Ishikawa (cell line): ENCODE results near the gene GALNT14.

Experiments
- CEBPB ChIP-seq: IDR thresholded peaks from 2 replicates; pipeline ENCODE4 v1.6.1; 2012
- CREB1 ChIP-seq: IDR thresholded peaks from 2 replicates; pipeline ENCODE4 v1.6.1; 2012; ENCODE audit warnings: low read depth
- RAD21 ChIP-seq: IDR thresholded peaks from 2 replicates; pipeline ENCODE4 v1.6.1; 2012; ENCODE audit warnings: low read depth
- TAF1 ChIP-seq: IDR thresholded peaks from 2 replicates; pipeline ENCODE4 v1.6.1; 2012; ENCODE audit warnings: low read depth, mild to moderate bottlenecking
- YY1 ChIP-seq: IDR thresholded peaks from 2 replicates; pipeline ENCODE4 v1.6.1; 2012; ENCODE audit warnings: low read depth
- ZBTB7A ChIP-seq: IDR thresholded peaks from 2 replicates; pipeline ENCODE4 v1.6.1; 2012; ENCODE audit warnings: low read depth
- TF ChIP-seq, protein P1 (sequence below): IDR thresholded peaks from 2 replicates; pipeline ENCODE4 v1.6.1; 2012
- TF ChIP-seq, protein P2 (sequence below): IDR thresholded peaks from 2 replicates; pipeline ENCODE4 v1.6.1; 2012

DNA sequence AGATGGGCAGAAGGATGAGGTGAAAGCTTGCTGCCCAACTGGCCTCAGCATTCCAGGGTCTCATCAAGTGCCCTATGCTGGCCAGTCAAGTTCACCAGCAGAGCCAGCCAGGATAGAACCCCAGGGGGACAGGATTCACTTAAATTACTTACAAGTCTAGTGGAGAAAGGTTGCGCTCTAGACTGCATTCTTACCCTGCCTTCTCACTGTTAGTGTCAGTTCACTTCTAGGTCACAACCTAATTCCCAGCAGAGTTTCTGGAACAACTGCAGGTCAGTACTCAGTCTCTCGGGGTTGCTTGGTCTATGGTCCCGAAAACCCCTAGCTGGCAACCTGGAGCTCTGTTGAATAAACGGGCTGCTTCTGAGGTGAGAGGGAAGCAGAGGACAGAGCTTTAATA, 32.9 kb upstream of the GALNT14 start:
- TF ChIP-seq, protein P1, sequence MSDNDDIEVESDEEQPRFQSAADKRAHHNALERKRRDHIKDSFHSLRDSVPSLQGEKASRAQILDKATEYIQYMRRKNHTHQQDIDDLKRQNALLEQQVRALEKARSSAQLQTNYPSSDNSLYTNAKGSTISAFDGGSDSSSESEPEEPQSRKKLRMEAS: no peak
- TF ChIP-seq TAF1: no peak
- no peak for TF ChIP-seq CREB1
- TF ChIP-seq ZBTB7A: no peak
- no peak for TF ChIP-seq RAD21
- TF ChIP-seq, protein P2, sequence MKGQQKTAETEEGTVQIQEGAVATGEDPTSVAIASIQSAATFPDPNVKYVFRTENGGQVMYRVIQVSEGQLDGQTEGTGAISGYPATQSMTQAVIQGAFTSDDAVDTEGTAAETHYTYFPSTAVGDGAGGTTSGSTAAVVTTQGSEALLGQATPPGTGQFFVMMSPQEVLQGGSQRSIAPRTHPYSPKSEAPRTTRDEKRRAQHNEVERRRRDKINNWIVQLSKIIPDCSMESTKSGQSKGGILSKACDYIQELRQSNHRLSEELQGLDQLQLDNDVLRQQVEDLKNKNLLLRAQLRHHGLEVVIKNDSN: no peak
- TF ChIP-seq YY1: no peak
- TF ChIP-seq CEBPB: no peak
